ENCODE measurements around the gene DAPP1.

Gene DAPP1

DNA sequence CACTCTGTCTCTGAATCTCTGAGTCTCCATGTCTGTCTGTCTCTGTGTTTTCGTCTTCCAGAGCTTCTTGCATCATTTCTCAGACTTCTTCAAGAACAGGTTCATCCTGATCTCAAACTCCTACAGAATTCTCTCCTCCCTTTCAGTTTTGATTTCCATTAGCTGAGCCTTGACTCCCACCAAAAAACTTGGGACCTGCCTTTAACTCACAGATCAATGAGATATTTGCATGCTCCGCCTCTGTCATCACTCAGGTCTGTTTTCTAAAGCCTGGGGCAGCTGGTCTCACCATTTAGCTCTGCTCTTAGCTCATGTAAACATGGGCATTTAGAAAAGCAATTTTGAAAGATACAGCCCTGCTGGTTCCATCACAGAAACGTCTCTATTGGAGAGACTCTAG, 8.6 kb downstream of the DAPP1 start:
- Histone ChIP-seq H3K4me3 (ENCODE audit: low read depth, low read length, poor library complexity, severe bottlenecking) (no peak overlapping the region), H3F3A (ENCODE audit: insufficient read depth, low read length) (no peaks in the 10 kb centered on the region), H3K79me2 (ENCODE audit: insufficient read depth, low read length) (peaks cover 81% of the 10 kb centered on the region), H3K4me1 (ENCODE audit: insufficient read depth, low read length, severe bottlenecking) (peaks cover 59% of the 10 kb centered on the region), H3K9me2 (ENCODE audit: low read depth, low read length) (no peaks in the 10 kb centered on the region), H3K9ac (ENCODE audit: low read length) (no peak overlapping the region), H3K9me3 (ENCODE audit: low read length) (no peaks in the 10 kb centered on the region), H3K36me3 (ENCODE audit: insufficient read depth, low read length) (peaks cover 32% of the 10 kb centered on the region; the same call in 1 of the 2 replicates), H3K27me3 (ENCODE audit: insufficient read depth, low read length) (no peaks in the 10 kb centered on the region), H2AFZ (ENCODE audit: low read length) (no peak overlapping the region), H4K20me1 (ENCODE audit: insufficient read depth, low read length) (no peaks in the 10 kb centered on the region), H3K27ac (ENCODE audit: low read depth, low read length, poor library complexity, severe bottlenecking) (no peak overlapping the region), H3K4me2 (ENCODE audit: low read length) (no peak overlapping the region)
- no peak for TF ChIP-seq EZH2 (IDR thresholded peaks at IDR 0.05; ENCODE audit: borderline replicate concordance, low read length)
- TF ChIP-seq, protein P1, sequence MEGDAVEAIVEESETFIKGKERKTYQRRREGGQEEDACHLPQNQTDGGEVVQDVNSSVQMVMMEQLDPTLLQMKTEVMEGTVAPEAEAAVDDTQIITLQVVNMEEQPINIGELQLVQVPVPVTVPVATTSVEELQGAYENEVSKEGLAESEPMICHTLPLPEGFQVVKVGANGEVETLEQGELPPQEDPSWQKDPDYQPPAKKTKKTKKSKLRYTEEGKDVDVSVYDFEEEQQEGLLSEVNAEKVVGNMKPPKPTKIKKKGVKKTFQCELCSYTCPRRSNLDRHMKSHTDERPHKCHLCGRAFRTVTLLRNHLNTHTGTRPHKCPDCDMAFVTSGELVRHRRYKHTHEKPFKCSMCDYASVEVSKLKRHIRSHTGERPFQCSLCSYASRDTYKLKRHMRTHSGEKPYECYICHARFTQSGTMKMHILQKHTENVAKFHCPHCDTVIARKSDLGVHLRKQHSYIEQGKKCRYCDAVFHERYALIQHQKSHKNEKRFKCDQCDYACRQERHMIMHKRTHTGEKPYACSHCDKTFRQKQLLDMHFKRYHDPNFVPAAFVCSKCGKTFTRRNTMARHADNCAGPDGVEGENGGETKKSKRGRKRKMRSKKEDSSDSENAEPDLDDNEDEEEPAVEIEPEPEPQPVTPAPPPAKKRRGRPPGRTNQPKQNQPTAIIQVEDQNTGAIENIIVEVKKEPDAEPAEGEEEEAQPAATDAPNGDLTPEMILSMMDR (IDR thresholded peaks at IDR 0.05; ENCODE audit: low read length): no peak

DNA sequence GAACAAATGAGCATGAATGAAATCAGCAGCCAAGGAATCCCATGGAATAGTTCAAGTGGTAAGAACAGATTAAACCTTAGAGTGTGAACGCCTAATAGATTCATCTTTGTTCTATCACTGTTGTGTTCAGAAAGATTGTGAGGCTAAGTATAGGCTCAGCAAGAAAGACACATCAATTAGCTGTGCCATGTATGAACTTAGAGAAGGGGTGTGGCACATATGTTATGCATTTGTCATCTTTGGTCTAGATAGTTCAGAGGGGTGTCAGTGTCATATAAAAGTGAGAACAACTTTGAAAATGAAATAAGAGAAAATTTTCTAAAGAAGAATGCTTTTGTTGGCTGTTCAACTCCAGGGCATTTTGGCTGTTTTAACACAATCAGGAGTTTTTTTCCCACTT, 9.4 kb downstream of the DAPP1 start:
- Histone ChIP-seq H3K27me3 (ENCODE audit: insufficient read depth, low read length) (no peaks in the 10 kb centered on the region), H3K27ac (ENCODE audit: low read depth, low read length, poor library complexity, severe bottlenecking) (no peak overlapping the region), H3K79me2 (ENCODE audit: insufficient read depth, low read length) (peaks cover 86% of the 10 kb centered on the region), H3K9me3 (ENCODE audit: low read length) (no peaks in the 10 kb centered on the region), H3K4me1 (ENCODE audit: insufficient read depth, low read length, severe bottlenecking) (peaks cover 52% of the 10 kb centered on the region), H3K9me2 (ENCODE audit: low read depth, low read length) (no peaks in the 10 kb centered on the region), H4K20me1 (ENCODE audit: insufficient read depth, low read length) (no peaks in the 10 kb centered on the region), H3K36me3 (ENCODE audit: insufficient read depth, low read length) (peaks cover 32% of the 10 kb centered on the region; the same call in 1 of the 2 replicates), H3F3A (ENCODE audit: insufficient read depth, low read length) (no peaks in the 10 kb centered on the region), H2AFZ (ENCODE audit: low read length) (no peak overlapping the region), H3K9ac (ENCODE audit: low read length) (no peak overlapping the region), H3K4me3 (ENCODE audit: low read depth, low read length, poor library complexity, severe bottlenecking) (no peak overlapping the region), H3K4me2 (ENCODE audit: low read length) (no peak overlapping the region)
- TF ChIP-seq, protein P1 (IDR thresholded peaks at IDR 0.05; ENCODE audit: low read length): no peak
- no peak for TF ChIP-seq EZH2 (IDR thresholded peaks at IDR 0.05; ENCODE audit: borderline replicate concordance, low read length)

DNA sequence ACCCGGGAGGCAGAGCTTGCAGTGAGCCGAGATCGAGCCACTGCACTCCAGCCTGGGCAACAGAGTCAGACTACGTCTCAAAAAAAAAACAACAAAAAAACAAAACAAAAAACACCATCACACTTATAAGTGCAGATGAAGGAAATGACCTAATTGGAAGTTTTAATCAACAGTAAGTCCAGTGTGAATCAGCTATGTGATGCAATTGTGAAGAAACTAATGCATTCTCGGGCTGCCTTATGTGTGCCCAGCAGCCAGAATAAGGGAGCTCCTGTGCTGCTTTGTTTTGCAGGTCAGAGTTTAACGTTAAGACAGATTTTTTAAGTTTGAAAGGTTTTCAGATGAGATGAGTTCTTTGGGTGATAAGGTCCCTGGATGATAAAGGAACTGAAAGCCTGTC, 10.8 kb downstream of the DAPP1 start:
- H3K4me2 ChIP-seq (ENCODE audit: low read length): no peak overlapping the region
- H2AFZ ChIP-seq (ENCODE audit: low read length): no peak overlapping the region
- H4K20me1 ChIP-seq (ENCODE audit: insufficient read depth, low read length): no peaks in the 10 kb centered on the region

More for the DNA sequence above, 10.8 kb downstream of the DAPP1 start:
- Histone ChIP-seq H3K9me3 (ENCODE audit: low read length) (no peaks in the 10 kb centered on the region), H3F3A (ENCODE audit: insufficient read depth, low read length) (no peaks in the 10 kb centered on the region), H3K36me3 (ENCODE audit: insufficient read depth, low read length) (peaks cover 32% of the 10 kb centered on the region; the same call in 1 of the 2 replicates), H3K4me1 (ENCODE audit: insufficient read depth, low read length, severe bottlenecking) (peaks cover 38% of the 10 kb centered on the region), H3K27ac (ENCODE audit: low read depth, low read length, poor library complexity, severe bottlenecking) (no peak overlapping the region), H3K9ac (ENCODE audit: low read length) (no peak overlapping the region), H3K9me2 (ENCODE audit: low read depth, low read length) (no peaks in the 10 kb centered on the region), H3K27me3 (ENCODE audit: insufficient read depth, low read length) (no peaks in the 10 kb centered on the region), H3K79me2 (ENCODE audit: insufficient read depth, low read length) (peaks cover 95% of the 10 kb centered on the region), H3K4me3 (ENCODE audit: low read depth, low read length, poor library complexity, severe bottlenecking) (no peak overlapping the region)
- TF ChIP-seq EZH2 (IDR thresholded peaks at IDR 0.05; ENCODE audit: borderline replicate concordance, low read length): no peak
- TF ChIP-seq, protein P1 (IDR thresholded peaks at IDR 0.05; ENCODE audit: low read length): no peak

All from OCI-LY1 (cell line).